HepG2 (cell line): ENCODE data around the gene RBPJ. TPM values are rescaled to one million over a fixed set of nuclear protein-coding genes. Genes with fewer than 3 reads are reported as not detected.

Experiments
- ELF1 ChIP-seq: sonication (generic); formaldehyde crosslinking; IDR thresholded peaks from 2 replicates; pipeline ENCODE4 v1.4.0; 2020; ENCODE audit warnings: missing genetic modification reagents
- ESRRA ChIP-seq: sonication (generic); formaldehyde crosslinking; IDR thresholded peaks from 2 replicates; pipeline ENCODE4 v1.5.1; 2020; ENCODE audit warnings: mild to moderate bottlenecking, low read depth, missing genetic modification reagents
- GPN1 ChIP-seq: sonication (generic); formaldehyde crosslinking; IDR thresholded peaks from 2 replicates; pipeline ENCODE4 v1.5.1; 2020; ENCODE audit warnings: missing genetic modification reagents, borderline replicate concordance
- HIVEP1 ChIP-seq: sonication (generic); formaldehyde crosslinking; IDR thresholded peaks from 2 replicates; pipeline ENCODE4 v1.4.0; 2020; ENCODE audit warnings: mild to moderate bottlenecking, missing genetic modification reagents
- HNRNPUL1 ChIP-seq: fragments of 200-400 bp; formaldehyde crosslinking; IDR thresholded peaks from 2 replicates; pipeline ENCODE4 v1.6.1; 2017; ENCODE audit warnings: low read depth, mild to moderate bottlenecking, low read length, moderate library complexity
- KDM6A ChIP-seq: IDR thresholded peaks from 2 replicates; pipeline ENCODE4 v1.6.1; 2016; ENCODE audit warnings: low read depth
- MED1 ChIP-seq: sonication (generic); formaldehyde crosslinking; IDR thresholded peaks from 2 replicates; pipeline ENCODE4 v1.4.0; 2020; ENCODE audit warnings: missing genetic modification reagents
- MTF2 ChIP-seq: sonication (generic); formaldehyde crosslinking; IDR thresholded peaks from 2 replicates; pipeline ENCODE4 v1.5.0; 2020; ENCODE audit warnings: missing genetic modification reagents, borderline replicate concordance
- MYPOP ChIP-seq: sonication (generic); formaldehyde crosslinking; IDR thresholded peaks from 2 replicates; pipeline ENCODE4 v1.8.1; 2023; ENCODE audit warnings: mild to moderate bottlenecking, moderate library complexity, missing genetic modification reagents
- RARG ChIP-seq: sonication (generic); formaldehyde crosslinking; IDR thresholded peaks from 2 replicates; pipeline ENCODE4 v1.4.0; 2020; ENCODE audit warnings: low read depth, mild to moderate bottlenecking, missing genetic modification reagents
- SATB2 ChIP-seq: sonication (generic); formaldehyde crosslinking; IDR thresholded peaks from 2 replicates; pipeline ENCODE4 v1.5.0; 2020; ENCODE audit warnings: missing genetic modification reagents
- TAF15 ChIP-seq: fragments of 200-400 bp; formaldehyde crosslinking; IDR thresholded peaks from one replicate; pipeline ENCODE4 v1.6.1; 2018; ENCODE audit warnings: mild to moderate bottlenecking, low read depth, low read length; ENCODE audit not compliant: poor library complexity, severe bottlenecking
- TARDBP ChIP-seq: sonication (generic); formaldehyde crosslinking; IDR thresholded peaks from 2 replicates; pipeline ENCODE4 v1.8.0; 2022; ENCODE audit warnings: mild to moderate bottlenecking, missing genetic modification reagents
- ZBTB2 ChIP-seq: sonication (generic); formaldehyde crosslinking; IDR thresholded peaks from 2 replicates; pipeline ENCODE4 v1.8.0; 2022; ENCODE audit warnings: low read depth, missing genetic modification reagents
- ZNF296 ChIP-seq: sonication (generic); formaldehyde crosslinking; conservative IDR thresholded peaks from 2 replicates; pipeline ENCODE4 v1.5.0; 2020; ENCODE audit warnings: mild to moderate bottlenecking, missing genetic modification reagents
- ZNF552 ChIP-seq: sonication (generic); formaldehyde crosslinking; IDR thresholded peaks from 2 replicates; pipeline ENCODE4 v1.9.0; 2022; ENCODE audit warnings: missing genetic modification reagents, mild to moderate bottlenecking, borderline replicate concordance
- ZNF619 ChIP-seq: sonication (generic); formaldehyde crosslinking; IDR thresholded peaks from 2 replicates; pipeline ENCODE4 v1.4.0; 2020; ENCODE audit warnings: mild to moderate bottlenecking, missing genetic modification reagents
- polyA plus RNA-seq, 8 experiments: library from polyadenylated mRNA; depleted of rRNA in 3 of 8; stranded (reverse) in 7 of 8; unstranded in 1 of 8; fragments of >200 nt; fragmentation: Illumina TruSeq in 4 of 8; extraction: Trizol in 4 of 8; gene quantifications; 2 replicates each; pipeline versions ENCODE4 v1.2.1 to v1.2.3, GENCODE V29; 2011 to 2016; ENCODE audit warnings: low read depth in 4 of 8, missing spikeins in 1 of 8, mixed read lengths in 1 of 8; ENCODE audit not compliant: insufficient read depth in 1 of 8
- total RNA-seq, 5 experiments: library from RNA; depleted of rRNA; stranded (reverse); fragments of >200 nt; fragmentation: Illumina TruSeq; extraction: Trizol; gene quantifications; 2 replicates each; pipeline ENCODE4 v1.2.3, GENCODE V29; 2016; ENCODE audit warnings: low read depth in 1 of 5
- TF ChIP-seq, protein P1 (sequence below): sonication (generic); formaldehyde crosslinking; IDR thresholded peaks from 2 replicates; pipeline ENCODE4 v1.9.0; 2021; ENCODE audit warnings: missing genetic modification reagents, borderline replicate concordance
- TF ChIP-seq, protein P2 (sequence below): IDR thresholded peaks from 2 replicates; pipeline ENCODE4 v1.6.1; 2016
- TF ChIP-seq, protein P3 (sequence below): sonication (generic); formaldehyde crosslinking; IDR thresholded peaks from 2 replicates; pipeline ENCODE4 v1.5.1; 2020; ENCODE audit warnings: missing genetic modification reagents, mild to moderate bottlenecking, borderline replicate concordance
- TF ChIP-seq, protein P4 (sequence below): sonication (generic); formaldehyde crosslinking; IDR thresholded peaks from 2 replicates; pipeline ENCODE4 v1.4.0; 2020; ENCODE audit warnings: mild to moderate bottlenecking, missing genetic modification reagents

Gene RBPJ
- total and polyA plus RNA-seq, 2 of the 13 experiments (the other 11 are each of a cell fraction or from before 2014, with no cell fraction given) = 25.9 to 33.2 TPM

DNA sequence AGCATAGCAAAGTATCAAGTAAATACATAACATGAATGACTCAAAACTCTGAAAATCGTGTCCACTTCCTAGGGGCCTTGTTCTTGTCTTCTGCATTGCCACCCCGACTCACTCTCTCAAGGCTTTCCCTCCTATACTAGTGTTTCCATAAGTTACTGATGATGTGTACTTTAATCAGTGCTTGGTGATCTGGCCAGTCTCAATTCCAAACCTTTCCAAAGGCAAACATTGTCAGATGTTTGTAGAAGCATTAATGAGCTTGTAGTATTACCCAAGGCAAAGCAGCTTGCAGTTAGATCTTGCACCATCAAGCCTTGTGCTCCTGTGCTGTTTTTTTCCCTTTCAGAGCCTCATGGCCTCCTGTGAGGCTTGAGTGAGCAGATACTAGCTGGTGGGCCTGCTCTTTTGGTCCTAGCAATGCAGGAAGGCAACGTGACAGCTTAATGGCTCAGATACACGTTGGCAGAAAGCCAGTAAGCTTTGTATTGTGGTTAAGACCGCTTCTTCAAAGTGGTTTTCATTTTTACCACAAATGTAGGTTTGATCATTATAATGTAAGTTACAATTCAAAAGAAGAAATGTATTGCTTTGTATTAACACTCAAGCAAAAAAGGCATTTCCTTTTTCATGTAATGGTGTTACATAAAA lies 51.8 kb downstream of the RBPJ start (continued):
- no peak for TF ChIP-seq TAF15
- TF ChIP-seq HIVEP1 (CRISPR knock-in tag) = no peak
- no peak for TF ChIP-seq ESRRA
- TF ChIP-seq TARDBP (CRISPR knock-in tag) = peak; percentile 69; the same call in 1 of the 2 replicates
- TF ChIP-seq, protein P1, sequence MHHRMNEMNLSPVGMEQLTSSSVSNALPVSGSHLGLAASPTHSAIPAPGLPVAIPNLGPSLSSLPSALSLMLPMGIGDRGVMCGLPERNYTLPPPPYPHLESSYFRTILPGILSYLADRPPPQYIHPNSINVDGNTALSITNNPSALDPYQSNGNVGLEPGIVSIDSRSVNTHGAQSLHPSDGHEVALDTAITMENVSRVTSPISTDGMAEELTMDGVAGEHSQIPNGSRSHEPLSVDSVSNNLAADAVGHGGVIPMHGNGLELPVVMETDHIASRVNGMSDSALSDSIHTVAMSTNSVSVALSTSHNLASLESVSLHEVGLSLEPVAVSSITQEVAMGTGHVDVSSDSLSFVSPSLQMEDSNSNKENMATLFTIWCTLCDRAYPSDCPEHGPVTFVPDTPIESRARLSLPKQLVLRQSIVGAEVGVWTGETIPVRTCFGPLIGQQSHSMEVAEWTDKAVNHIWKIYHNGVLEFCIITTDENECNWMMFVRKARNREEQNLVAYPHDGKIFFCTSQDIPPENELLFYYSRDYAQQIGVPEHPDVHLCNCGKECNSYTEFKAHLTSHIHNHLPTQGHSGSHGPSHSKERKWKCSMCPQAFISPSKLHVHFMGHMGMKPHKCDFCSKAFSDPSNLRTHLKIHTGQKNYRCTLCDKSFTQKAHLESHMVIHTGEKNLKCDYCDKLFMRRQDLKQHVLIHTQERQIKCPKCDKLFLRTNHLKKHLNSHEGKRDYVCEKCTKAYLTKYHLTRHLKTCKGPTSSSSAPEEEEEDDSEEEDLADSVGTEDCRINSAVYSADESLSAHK (CRISPR knock-in tag) = no peak
- TF ChIP-seq, protein P2, sequence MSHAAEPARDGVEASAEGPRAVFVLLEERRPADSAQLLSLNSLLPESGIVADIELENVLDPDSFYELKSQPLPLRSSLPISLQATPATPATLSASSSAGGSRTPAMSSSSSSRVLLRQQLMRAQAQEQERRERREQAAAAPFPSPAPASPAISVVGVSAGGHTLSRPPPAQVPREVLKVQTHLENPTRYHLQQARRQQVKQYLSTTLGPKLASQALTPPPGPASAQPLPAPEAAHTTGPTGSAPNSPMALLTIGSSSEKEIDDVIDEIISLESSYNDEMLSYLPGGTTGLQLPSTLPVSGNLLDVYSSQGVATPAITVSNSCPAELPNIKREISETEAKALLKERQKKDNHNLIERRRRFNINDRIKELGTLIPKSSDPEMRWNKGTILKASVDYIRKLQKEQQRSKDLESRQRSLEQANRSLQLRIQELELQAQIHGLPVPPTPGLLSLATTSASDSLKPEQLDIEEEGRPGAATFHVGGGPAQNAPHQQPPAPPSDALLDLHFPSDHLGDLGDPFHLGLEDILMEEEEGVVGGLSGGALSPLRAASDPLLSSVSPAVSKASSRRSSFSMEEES = no peak
- TF ChIP-seq MYPOP (CRISPR knock-in tag) = no peak
- no peak for TF ChIP-seq ZNF619 (CRISPR knock-in tag)
- no peak for TF ChIP-seq ZBTB2 (CRISPR knock-in tag)
- no peak for TF ChIP-seq RARG
- TF ChIP-seq SATB2 (CRISPR knock-in tag) = no peak
- no peak for TF ChIP-seq ZNF552 (CRISPR knock-in tag)
- peak; percentile 26; the same call in 1 of the 2 replicates for TF ChIP-seq KDM6A (CRISPR knock-in tag)
- no peak for TF ChIP-seq MTF2
- TF ChIP-seq ELF1 (CRISPR knock-in tag) = no peak
- TF ChIP-seq, protein P3, sequence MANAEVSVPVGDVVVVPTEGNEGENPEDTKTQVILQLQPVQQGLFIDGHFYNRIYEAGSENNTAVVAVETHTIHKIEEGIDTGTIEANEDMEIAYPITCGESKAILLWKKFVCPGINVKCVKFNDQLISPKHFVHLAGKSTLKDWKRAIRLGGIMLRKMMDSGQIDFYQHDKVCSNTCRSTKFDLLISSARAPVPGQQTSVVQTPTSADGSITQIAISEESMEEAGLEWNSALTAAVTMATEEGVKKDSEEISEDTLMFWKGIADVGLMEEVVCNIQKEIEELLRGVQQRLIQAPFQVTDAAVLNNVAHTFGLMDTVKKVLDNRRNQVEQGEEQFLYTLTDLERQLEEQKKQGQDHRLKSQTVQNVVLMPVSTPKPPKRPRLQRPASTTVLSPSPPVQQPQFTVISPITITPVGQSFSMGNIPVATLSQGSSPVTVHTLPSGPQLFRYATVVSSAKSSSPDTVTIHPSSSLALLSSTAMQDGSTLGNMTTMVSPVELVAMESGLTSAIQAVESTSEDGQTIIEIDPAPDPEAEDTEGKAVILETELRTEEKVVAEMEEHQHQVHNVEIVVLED (CRISPR knock-in tag) = 0 out of 2 replicates have a peak, but pooled peaks have one; percentile 22
- TF ChIP-seq GPN1 (CRISPR knock-in tag) = no peak
- TF ChIP-seq, protein P4, sequence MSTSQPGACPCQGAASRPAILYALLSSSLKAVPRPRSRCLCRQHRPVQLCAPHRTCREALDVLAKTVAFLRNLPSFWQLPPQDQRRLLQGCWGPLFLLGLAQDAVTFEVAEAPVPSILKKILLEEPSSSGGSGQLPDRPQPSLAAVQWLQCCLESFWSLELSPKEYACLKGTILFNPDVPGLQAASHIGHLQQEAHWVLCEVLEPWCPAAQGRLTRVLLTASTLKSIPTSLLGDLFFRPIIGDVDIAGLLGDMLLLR = no peak
- TF ChIP-seq HNRNPUL1 = no peak
- TF ChIP-seq MED1 (CRISPR knock-in tag) = peak; percentile 37; the same call in 1 of the 2 replicates
- TF ChIP-seq ZNF296 = no peak
